H1 (cell line): Measurements from ENCODE around the gene FAM25A. TPM values are rescaled to one million over a fixed set of nuclear protein-coding genes. Genes with fewer than 3 reads are reported as not detected.
"Not testable (repeated sequence)": the region's sequence is repeated elsewhere in the genome, so short reads cannot be mapped to it uniquely, and the experiment has no call there.

Experiments used
- CTCF ChIA-PET: fragments of 300-600 bp; sonication (Branson Sonifier 250); formaldehyde crosslinking; loops from one replicate; lab custom pipeline; 2021; ENCODE audit not compliant: partially characterized antibody; lab: Charles Lee
- POLR2A ChIA-PET: fragments of 300-600 bp; sonication (Branson Sonifier 250); formaldehyde crosslinking; loops from one replicate; lab custom pipeline; 2021; ENCODE audit warnings: inconsistent platforms; ENCODE audit not compliant: partially characterized antibody; lab: Charles Lee
- DNase-seq, 2 experiments: peaks; one replicate each; pipeline versions ENCODE4 v3.0.0 to v3.0.0-alpha.2; 2010 to 2022; ENCODE audit warnings: low spot score in 2 of 2, low read depth in 1 of 2, mixed read lengths in 1 of 2
- FAIRE-seq: peaks from 2 replicates; lab custom pipeline; 2011; peaks lifted over from hg19 to GRCh38; lab: Jason Lieb, UNC
- H2AFZ ChIP-seq: 2 replicates; pipeline ENCODE4 v1.8.1; 2012; ENCODE audit warnings: low read length, inconsistent platforms
- H2AK5ac ChIP-seq: 2 replicates; pipeline ENCODE4 v1.6.1; 2013; ENCODE audit warnings: low read depth, low read length
- H2BK120ac ChIP-seq: replicated peaks from 2 replicates; pipeline ENCODE3; 2013; ENCODE audit warnings: low read depth, low read length, inconsistent platforms
- H2BK12ac ChIP-seq: 2 replicates; pipeline ENCODE4 v1.6.1; 2013; ENCODE audit warnings: low read depth, low read length
- H2BK15ac ChIP-seq: 2 replicates; pipeline ENCODE4 v1.6.1; 2013; ENCODE audit warnings: low read length
- H2BK20ac ChIP-seq: 2 replicates; pipeline ENCODE4 v1.6.1; 2013; ENCODE audit warnings: low read length
- H2BK5ac ChIP-seq: 2 replicates; pipeline ENCODE4 v1.6.1; 2013; ENCODE audit warnings: low read depth, low read length
- H3K14ac ChIP-seq: 2 replicates; pipeline ENCODE4 v1.6.1; 2013; ENCODE audit warnings: inconsistent platforms; ENCODE audit not compliant: insufficient read length
- H3K18ac ChIP-seq: 2 replicates; pipeline ENCODE4 v1.6.1; 2013; ENCODE audit warnings: low read length; ENCODE audit errors: extremely low read depth
- H3K23ac ChIP-seq: 2 replicates; pipeline ENCODE4 v1.6.1; 2013; ENCODE audit warnings: inconsistent platforms; ENCODE audit not compliant: insufficient read length
- H3K23me2 ChIP-seq: 2 replicates; pipeline ENCODE4 v1.6.1; 2013; ENCODE audit warnings: low read depth, low read length
- H3K27ac ChIP-seq: 2 replicates; pipeline ENCODE4 v1.6.1; 2011; ENCODE audit warnings: low read depth, low read length, inconsistent platforms
- H3K27me3 ChIP-seq, 4 experiments: replicated peaks in 1 of 4; 1 replicate in 1 of 4; 2 replicates in 3 of 4; pipeline versions ENCODE4 v1.6.1 to v1.8.1; 2011 to 2013; ENCODE audit warnings: low read length in 3 of 4, mild to moderate bottlenecking in 3 of 4, inconsistent platforms in 2 of 4, mixed read lengths in 2 of 4, moderate library complexity in 1 of 4; ENCODE audit not compliant: control insufficient read depth in 3 of 4, insufficient read depth in 3 of 4; ENCODE audit errors: extremely low read depth in 1 of 4
- H3K36me3 ChIP-seq, 4 experiments: 2 replicates each; pipeline versions ENCODE4 v1.6.1 to v1.8.1; 2011 to 2013; ENCODE audit warnings: mild to moderate bottlenecking in 4 of 4, low read length in 3 of 4, moderate library complexity in 2 of 4, control low read depth in 1 of 4, inconsistent platforms in 1 of 4; ENCODE audit not compliant: insufficient read depth in 4 of 4, control insufficient read depth in 2 of 4
- H3K4ac ChIP-seq: replicated peaks from 2 replicates; pipeline ENCODE3; 2013; ENCODE audit warnings: low read length, low read depth, mixed read lengths, inconsistent platforms; ENCODE audit not compliant: insufficient read length
- H3K4me1 ChIP-seq, 4 experiments: replicated peaks in 1 of 4; 1 replicate in 1 of 4; 2 replicates in 3 of 4; pipeline versions ENCODE4 v1.6.1 to v1.8.1; 2011 to 2013; ENCODE audit warnings: low read length in 3 of 4, inconsistent platforms in 2 of 4, mixed read lengths in 1 of 4; ENCODE audit not compliant: insufficient read depth in 4 of 4, control insufficient read depth in 3 of 4
- H3K4me2 ChIP-seq, 2 experiments: 2 replicates each; pipeline versions ENCODE4 v1.6.1 to v1.8.1; 2011 to 2013; ENCODE audit warnings: low read depth in 2 of 2, low read length in 2 of 2, control low read depth in 1 of 2, inconsistent platforms in 1 of 2, mild to moderate bottlenecking in 1 of 2; ENCODE audit not compliant: insufficient read depth in 1 of 2
- H3K4me3 ChIP-seq, 4 experiments: fragments of 200-600, 300-600 bp in 1 of 4; sonication (generic), shearing (Covaris generic), sonication (Bioruptor Twin) in 1 of 4; 2 replicates each; pipeline versions ENCODE4 v1.5.1 to v1.8.1; 2011 to 2016; ENCODE audit warnings: low read length in 4 of 4, low read depth in 3 of 4, control low read depth in 2 of 4, inconsistent platforms in 2 of 4, mild to moderate bottlenecking in 2 of 4, mixed read lengths in 1 of 4, moderate library complexity in 1 of 4; ENCODE audit not compliant: insufficient read depth in 2 of 4; ENCODE audit errors: extremely low read depth in 1 of 4
- H3K56ac ChIP-seq: replicated peaks from 2 replicates; pipeline ENCODE3; 2013; ENCODE audit warnings: low read depth, mild to moderate bottlenecking, mixed read lengths, low read length, inconsistent platforms; ENCODE audit not compliant: insufficient read length
- H3K79me1 ChIP-seq: 2 replicates; pipeline ENCODE4 v1.6.1; 2013; ENCODE audit warnings: low read depth, low read length, control low read depth
- H3K79me2 ChIP-seq, 2 experiments: 2 replicates each; pipeline versions ENCODE4 v1.6.1 to v1.8.1; 2012 to 2013; ENCODE audit warnings: low read length in 2 of 2, mild to moderate bottlenecking in 2 of 2, inconsistent platforms in 1 of 2; ENCODE audit not compliant: insufficient read depth in 2 of 2, control insufficient read depth in 1 of 2
- H3K9ac ChIP-seq, 4 experiments: replicated peaks in 1 of 4; 1 replicate in 1 of 4; 2 replicates in 3 of 4; pipeline versions ENCODE4 v1.6.1 to v1.8.1; 2011 to 2013; ENCODE audit warnings: low read depth in 3 of 4, low read length in 3 of 4, control low read depth in 2 of 4, mild to moderate bottlenecking in 2 of 4, moderate library complexity in 2 of 4, inconsistent platforms in 1 of 4; ENCODE audit errors: extremely low read depth in 1 of 4
- H3K9me3 ChIP-seq, 2 experiments: 2 replicates each; pipeline versions ENCODE4 v1.6.1 to v1.8.1; 2012 to 2013; ENCODE audit warnings: mild to moderate bottlenecking in 2 of 2, moderate library complexity in 2 of 2, control low read depth in 1 of 2, inconsistent platforms in 1 of 2, low read depth in 1 of 2, low read length in 1 of 2, mixed read lengths in 1 of 2; ENCODE audit not compliant: insufficient read depth in 2 of 2
- H4K20me1 ChIP-seq, 2 experiments: replicated peaks in 1 of 2; 2 replicates each; pipeline versions ENCODE3 to v1.8.1; 2011 to 2013; ENCODE audit warnings: inconsistent platforms in 2 of 2, low read length in 2 of 2, mild to moderate bottlenecking in 1 of 2; ENCODE audit not compliant: insufficient read depth in 2 of 2, control insufficient read depth in 1 of 2
- H4K5ac ChIP-seq: 2 replicates; pipeline ENCODE4 v1.6.1; 2013; ENCODE audit warnings: low read length, low read depth, mixed read lengths, inconsistent platforms; ENCODE audit not compliant: insufficient read length
- H4K8ac ChIP-seq: 2 replicates; pipeline ENCODE4 v1.8.0; 2013; ENCODE audit warnings: mild to moderate bottlenecking, moderate library complexity, low read length, inconsistent platforms; ENCODE audit not compliant: insufficient read depth; ENCODE audit errors: extremely low read depth
- H4K91ac ChIP-seq: replicated peaks from 2 replicates; pipeline ENCODE3; 2013; ENCODE audit warnings: low read length, mixed read lengths, inconsistent platforms; ENCODE audit not compliant: insufficient read length
- WGBS, 2 experiments: shearing (Covaris generic) in 1 of 2; methylation state at CpG; one replicate each; pipeline versions ENCODE4 v1.1.6 to v1.1.7; 2013 to 2015; ENCODE audit warnings: low lambda C conversion rate in 2 of 2, mixed read lengths in 2 of 2, inconsistent platforms in 1 of 2, low coverage in 1 of 2, missing lambda C conversion rate in 1 of 2; ENCODE audit not compliant: insufficient replicate concordance in 2 of 2, insufficient coverage in 1 of 2, insufficient read length in 1 of 2; ENCODE audit errors: extremely low coverage in 1 of 2, missing lambda C conversion rate in 1 of 2; 5-methylcytosine and 5-hydroxymethylcytosine counted together
- polyA plus RNA-seq, 7 experiments: library from polyadenylated mRNA; depleted of rRNA in 3 of 7; stranded (reverse) in 5 of 7; unstranded in 2 of 7; fragments of >200 nt in 5 of 7; fragments of 200-250 nt in 2 of 7; gene quantifications; 1 replicate in 5 of 7; 2 replicates in 1 of 7; 4 replicates in 1 of 7; pipeline versions ENCODE4 v1.2.1 to v1.2.3, GENCODE V29; 2011 to 2013; ENCODE audit warnings: missing spikeins in 2 of 7, mixed read lengths in 2 of 7
- total RNA-seq: library from RNA; stranded (reverse); fragmentation: NEBNext Ultra II Directional; extraction: Animal tissue kit (Norgen Biotek cat#: 25700); gene quantifications from 2 replicates; pipeline ENCODE4 v1.2.1, GENCODE V29; 2021

Gene FAM25A
- total and polyA plus RNA-seq, 2 of the 8 experiments (the other 6 are each of a cell fraction or from before 2014, with no cell fraction given) = not detected

GRCh38 chr10:87019504-87019903 is 590 bp upstream of the FAM25A start:
- H3K14ac ChIP-seq, H3K36me3 ChIP-seq, H2BK120ac ChIP-seq, H3K79me2 ChIP-seq, H4K20me1 ChIP-seq, H2BK5ac ChIP-seq, H2AK5ac ChIP-seq, FAIRE-seq, H3K4me3 ChIP-seq, H3K27me3 ChIP-seq, H2BK15ac ChIP-seq, H4K8ac ChIP-seq, H4K91ac ChIP-seq, CTCF ChIA-PET, H3K18ac ChIP-seq, H3K56ac ChIP-seq, H3K23ac ChIP-seq, H3K4ac ChIP-seq, H4K5ac ChIP-seq, H3K9me3 ChIP-seq, H3K79me1 ChIP-seq, H3K23me2 ChIP-seq, H3K27ac ChIP-seq, H2AFZ ChIP-seq, DNase-seq, POLR2A ChIA-PET, H2BK20ac ChIP-seq, H3K4me2 ChIP-seq, H3K4me1 ChIP-seq, H3K9ac ChIP-seq, H2BK12ac ChIP-seq: not testable (repeated sequence)
- 67% methylated on average over 1 of the region's 1 CpG; no CpG with 5 or more reads in 1 of the 2 experiments for WGBS, 2 experiments

GRCh38 chr10:87025285-87025958 is 5.3 kb downstream of the FAM25A start:
- H3K56ac ChIP-seq, H3K36me3 ChIP-seq, H3K4me3 ChIP-seq, H2BK15ac ChIP-seq, H3K14ac ChIP-seq, H3K27ac ChIP-seq, H2BK20ac ChIP-seq, H2BK5ac ChIP-seq, H3K4me1 ChIP-seq, H3K27me3 ChIP-seq, H3K18ac ChIP-seq, H3K79me1 ChIP-seq, H3K79me2 ChIP-seq, H2BK12ac ChIP-seq, H4K8ac ChIP-seq, H2AK5ac ChIP-seq, H2BK120ac ChIP-seq, H4K5ac ChIP-seq, H3K23ac ChIP-seq, H3K4me2 ChIP-seq, H2AFZ ChIP-seq, H4K91ac ChIP-seq, H3K9ac ChIP-seq, DNase-seq, H3K23me2 ChIP-seq, CTCF ChIA-PET, FAIRE-seq, H4K20me1 ChIP-seq, H3K9me3 ChIP-seq, H3K4ac ChIP-seq: not testable (repeated sequence)
- POLR2A ChIA-PET = interaction anchor here (0.6 kb wide), 1 partner anchor 67 kb away, joined by 5 read pairs; no protein-coding TSS in a partner anchor
- 55% methylated on average over 5 of the region's 5 CpGs; no CpG with 5 or more reads in 1 of the 2 experiments for WGBS, 2 experiments
